NCI-H345 treated with DMSO at 0.1 percent for 48 hours (cell line): Measurements from ENCODE around the gene MRTFB.
A peak's percentile ranks its signal among the peaks of the same experiment; 100 is the strongest.

ENCODE experiments used
- DNase-seq: peaks from one replicate; lab custom pipeline; 2025; ENCODE audit not compliant: unreplicated experiment; lab: John Stamatoyannopoulos, UW

Gene MRTFB

GRCh38 chr16:14280541-14280940 lies 209.4 kb downstream of the MRTFB start:
- DNase-seq: no peak

- DNase-seq: no peak
Observed at GRCh38 chr16:14283786-14284185, 212.7 kb downstream of the MRTFB start.

GRCh38 chr16:14284371-14284770 lies 213.3 kb downstream of the MRTFB start:
- peak; percentile 10 for DNase-seq

GRCh38 chr16:14284930-14285512 lies 213.9 kb downstream of the MRTFB start:
- DNase-seq: peak; percentile 42

- peak; percentile 76 for DNase-seq
Observed at GRCh38 chr16:14285513-14286367, 214.6 kb downstream of the MRTFB start.

- no peak for DNase-seq
Observed at GRCh38 chr16:14286368-14287230, 215.5 kb downstream of the MRTFB start.

GRCh38 chr16:14289692-14290340 lies 218.7 kb downstream of the MRTFB start:
- DNase-seq: peak; percentile 1

- DNase-seq: no peak
Observed at GRCh38 chr16:14291286-14291685, 220.2 kb downstream of the MRTFB start.

GRCh38 chr16:14292051-14292825 lies 221.1 kb downstream of the MRTFB start:
- DNase-seq: no peak

GRCh38 chr16:14296663-14297062 lies 225.5 kb downstream of the MRTFB start:
- DNase-seq: no peak

- no peak for DNase-seq
Observed at GRCh38 chr16:14298374-14299122, 227.4 kb downstream of the MRTFB start.

GRCh38 chr16:14300705-14301168 lies 229.6 kb downstream of the MRTFB start:
- peak; percentile 30 for DNase-seq

- DNase-seq: no peak
Observed at GRCh38 chr16:14301169-14302030, 230.3 kb downstream of the MRTFB start.

GRCh38 chr16:14302031-14302398 lies 230.9 kb downstream of the MRTFB start:
- no peak for DNase-seq

GRCh38 chr16:14302399-14303181 lies 231.5 kb downstream of the MRTFB start:
- DNase-seq: no peak

GRCh38 chr16:14303182-14303618 lies 232.1 kb downstream of the MRTFB start:
- no peak for DNase-seq

GRCh38 chr16:14303639-14304394 lies 232.7 kb downstream of the MRTFB start:
- DNase-seq: no peak
